Measurements from ENCODE around the gene KRT16. TPM values are rescaled to one million over a fixed set of nuclear protein-coding genes. Genes with fewer than 3 reads are reported as not detected.

The KRT16 gene
- total RNA-seq, 1 experiment from 2014 or later = 0.61 TPM

DNA sequence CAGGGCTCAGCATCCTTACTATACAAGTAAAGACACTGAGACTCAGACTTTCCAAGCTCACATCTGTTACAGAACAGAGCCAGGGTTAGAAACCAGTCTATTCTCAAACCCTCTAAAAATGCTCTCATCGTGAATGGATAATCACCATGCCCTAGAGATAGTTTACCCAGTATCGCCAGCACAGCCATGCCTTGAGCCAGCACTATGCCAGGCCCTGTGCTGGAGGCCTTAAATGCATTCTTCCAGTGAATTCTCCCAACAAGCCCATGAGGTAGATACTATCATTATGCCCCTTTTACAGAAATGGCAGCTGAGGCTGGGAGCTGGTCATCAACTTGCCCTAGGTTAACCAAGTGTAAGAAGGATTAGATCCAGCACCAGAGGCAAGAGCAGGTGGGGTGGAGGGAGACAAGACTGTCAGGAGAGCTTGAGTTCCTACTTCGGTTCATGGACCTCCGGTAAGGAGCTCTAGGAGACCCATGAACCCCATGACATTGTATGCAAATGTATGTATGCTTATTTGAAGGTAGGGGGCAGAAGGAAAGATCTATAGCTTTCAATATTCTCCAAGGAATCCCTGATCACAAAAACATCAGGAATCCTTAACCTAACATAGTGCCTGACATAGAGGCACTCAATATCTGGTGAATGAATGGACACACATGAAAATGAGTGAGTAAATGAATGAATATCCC is 31.1 kb downstream of the KRT16 start:
- no peak overlapping the region for H3K4me3 ChIP-seq (replicated peaks in 1 of 2; ENCODE audit: low read depth in 1 of 2, low read length in 2 of 2)
- BruUV-seq (replicated peaks) = no TSS peak
- DNase-seq (ENCODE audit: low read depth, low spot score) = no peak
- H3K9me3 ChIP-seq (ENCODE audit: control insufficient read depth in 1 of 2, insufficient read depth in 1 of 2, low read depth in 1 of 2, low read length in 2 of 2) = no peaks in the 10 kb centered on the region
- POLR2A ChIA-PET = no interaction called here
- H3K4me1 ChIP-seq (ENCODE audit: control insufficient read depth in 1 of 2, insufficient read depth in 2 of 2, low read length in 2 of 2) = peaks cover 22 to 44% of the 10 kb centered on the region in 2 experiments
- no peak for ATAC-seq
- intact Hi-C loops (cut with micrococcal nuclease) = no loop called here
- CTCF ChIA-PET = interaction anchor here (0.8 to 1.8 kb wide), 4 partner anchors 33 to 81 kb away, joined by 3 to 5 read pairs (median 4); no protein-coding TSS in a partner anchor
- no peak for TF ChIP-seq JUND (IDR thresholded peaks at IDR 0.05)
- no peak overlapping the region for H3K27ac ChIP-seq (ENCODE audit: low read depth, low read length)
- no peaks in the 10 kb centered on the region for H3K9me2 ChIP-seq (ENCODE audit: insufficient read depth)
- peak overlapping the region; percentile 84 for H3K4me2 ChIP-seq (ENCODE audit: low read length)
- no peaks in the 10 kb centered on the region for H4K20me1 ChIP-seq (ENCODE audit: insufficient read depth)
- no peaks in the 10 kb centered on the region for H3K27me3 ChIP-seq (ENCODE audit: insufficient read depth, low read length)
- no peak overlapping the region for H3K9ac ChIP-seq (ENCODE audit: low read length)
- RAD21 ChIA-PET (ENCODE audit: low non-redundant PET in 1 of 2, low total read pairs in 2 of 2, uncharacterized antibody in 2 of 2, unreplicated experiment in 2 of 2) = interaction anchor here in 1 of 2 experiments (0.8 kb wide), 1 partner anchor 67 kb away, joined by 4 read pairs; no protein-coding TSS in a partner anchor
- H3K79me2 ChIP-seq (ENCODE audit: insufficient read depth, low read length) = no peaks in the 10 kb centered on the region
- no peak overlapping the region for H2AFZ ChIP-seq (ENCODE audit: low read depth, low read length, poor library complexity, severe bottlenecking)
- H3K36me3 ChIP-seq (ENCODE audit: control insufficient read depth in 1 of 2, insufficient read depth in 2 of 2, low read length in 2 of 2) = no peaks in the 10 kb centered on the region

DNA sequence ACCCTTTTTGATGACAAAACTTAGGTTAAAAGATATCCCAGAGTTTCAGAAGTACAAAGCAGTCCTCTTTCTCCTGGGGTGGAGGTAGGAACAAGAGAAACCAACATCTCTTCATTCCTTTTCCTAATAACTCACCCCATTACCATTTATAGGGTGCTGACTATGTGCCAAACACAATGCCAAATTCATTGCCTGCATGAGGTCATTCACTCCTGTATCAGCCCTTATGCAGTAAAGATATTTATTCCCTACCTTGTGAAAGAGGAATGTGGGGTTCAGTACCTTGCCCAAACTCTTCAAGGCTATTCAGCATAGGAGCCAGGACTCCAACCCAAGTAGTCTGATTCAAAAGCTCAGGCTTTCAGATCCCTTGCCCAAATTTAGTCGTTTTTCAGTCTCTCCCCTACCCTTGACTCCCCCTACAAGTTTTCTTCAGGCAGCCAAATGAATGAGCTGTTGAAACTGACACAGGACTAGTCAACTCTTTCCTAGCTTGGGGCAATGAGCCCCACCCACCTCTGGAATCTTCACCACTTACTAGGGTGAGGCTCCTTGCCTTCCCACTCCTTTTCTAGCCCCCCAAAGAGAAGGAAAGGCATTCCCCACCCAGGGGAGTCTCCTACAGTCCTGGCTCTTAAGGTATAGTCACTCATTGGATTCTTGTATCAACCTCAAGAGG is 31.7 kb downstream of the KRT16 start:
- H3K9me3 ChIP-seq (ENCODE audit: control insufficient read depth in 1 of 2, insufficient read depth in 1 of 2, low read depth in 1 of 2, low read length in 2 of 2) = no peaks in the 10 kb centered on the region
- H2AFZ ChIP-seq (ENCODE audit: low read depth, low read length, poor library complexity, severe bottlenecking) = no peak overlapping the region
- H3K9ac ChIP-seq (ENCODE audit: low read length) = no peak overlapping the region
- DNase-seq (ENCODE audit: low read depth, low spot score) (no peak), ATAC-seq (no peak)
- H4K20me1 ChIP-seq (ENCODE audit: insufficient read depth) = no peaks in the 10 kb centered on the region
- H3K4me3 ChIP-seq (replicated peaks in 1 of 2; ENCODE audit: low read depth in 1 of 2, low read length in 2 of 2) = no peak overlapping the region
- ChIA-PET POLR2A (no interaction called here), CTCF (interaction anchor here (0.8 to 1.0 kb wide), 3 partner anchors 65 to 82 kb away, joined by 3 to 4 read pairs (median 3); no protein-coding TSS in a partner anchor), RAD21 (ENCODE audit: low non-redundant PET in 1 of 2, low total read pairs in 2 of 2, uncharacterized antibody in 2 of 2, unreplicated experiment in 2 of 2) (interaction anchor here in 1 of 2 experiments (0.8 kb wide), 1 partner anchor 68 kb away, joined by 4 read pairs; no protein-coding TSS in a partner anchor)
- H3K4me2 ChIP-seq (ENCODE audit: low read length) = peak overlapping the region; percentile 84
- no peaks in the 10 kb centered on the region for H3K27me3 ChIP-seq (ENCODE audit: insufficient read depth, low read length)
- intact Hi-C loops (cut with micrococcal nuclease) = no loop called here
- H3K36me3 ChIP-seq (ENCODE audit: control insufficient read depth in 1 of 2, insufficient read depth in 2 of 2, low read length in 2 of 2) = no peaks in the 10 kb centered on the region
- TF ChIP-seq, protein P1, sequence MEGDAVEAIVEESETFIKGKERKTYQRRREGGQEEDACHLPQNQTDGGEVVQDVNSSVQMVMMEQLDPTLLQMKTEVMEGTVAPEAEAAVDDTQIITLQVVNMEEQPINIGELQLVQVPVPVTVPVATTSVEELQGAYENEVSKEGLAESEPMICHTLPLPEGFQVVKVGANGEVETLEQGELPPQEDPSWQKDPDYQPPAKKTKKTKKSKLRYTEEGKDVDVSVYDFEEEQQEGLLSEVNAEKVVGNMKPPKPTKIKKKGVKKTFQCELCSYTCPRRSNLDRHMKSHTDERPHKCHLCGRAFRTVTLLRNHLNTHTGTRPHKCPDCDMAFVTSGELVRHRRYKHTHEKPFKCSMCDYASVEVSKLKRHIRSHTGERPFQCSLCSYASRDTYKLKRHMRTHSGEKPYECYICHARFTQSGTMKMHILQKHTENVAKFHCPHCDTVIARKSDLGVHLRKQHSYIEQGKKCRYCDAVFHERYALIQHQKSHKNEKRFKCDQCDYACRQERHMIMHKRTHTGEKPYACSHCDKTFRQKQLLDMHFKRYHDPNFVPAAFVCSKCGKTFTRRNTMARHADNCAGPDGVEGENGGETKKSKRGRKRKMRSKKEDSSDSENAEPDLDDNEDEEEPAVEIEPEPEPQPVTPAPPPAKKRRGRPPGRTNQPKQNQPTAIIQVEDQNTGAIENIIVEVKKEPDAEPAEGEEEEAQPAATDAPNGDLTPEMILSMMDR (IDR thresholded peaks at IDR 0.05 in 2 of 3, conservative IDR thresholded peaks at IDR 0.05 in 1 of 3; ENCODE audit: borderline replicate concordance in 1 of 3, insufficient read depth in 1 of 3, low read depth in 2 of 3, low read length in 2 of 3) = no peak
- TF ChIP-seq CBX3 (IDR thresholded peaks at IDR 0.05; ENCODE audit: low read depth) (no peak), RAD21 (IDR thresholded peaks at IDR 0.05; ENCODE audit: low read depth) (no peak), POLR2AphosphoS5 (IDR thresholded peaks at IDR 0.05; ENCODE audit: low read depth, low read length) (no peak), POLR2A (IDR thresholded peaks at IDR 0.05; ENCODE audit: borderline replicate concordance, extremely low read depth, insufficient read depth, insufficient read length) (no peak), CEBPB (IDR thresholded peaks at IDR 0.05; ENCODE audit: low read depth) (no peak), FOSL1 (IDR thresholded peaks at IDR 0.05; ENCODE audit: low read depth) (no peak), ZNF274 (IDR thresholded peaks at IDR 0.05; ENCODE audit: low read depth, low read length) (no peak), JUND (IDR thresholded peaks at IDR 0.05) (no peak), SP1 (IDR thresholded peaks at IDR 0.05; ENCODE audit: low read depth) (no peak)
- TF ChIP-seq, protein P2, sequence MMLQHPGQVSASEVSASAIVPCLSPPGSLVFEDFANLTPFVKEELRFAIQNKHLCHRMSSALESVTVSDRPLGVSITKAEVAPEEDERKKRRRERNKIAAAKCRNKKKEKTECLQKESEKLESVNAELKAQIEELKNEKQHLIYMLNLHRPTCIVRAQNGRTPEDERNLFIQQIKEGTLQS (IDR thresholded peaks at IDR 0.05) = no peak
- TF ChIP-seq, protein P3, sequence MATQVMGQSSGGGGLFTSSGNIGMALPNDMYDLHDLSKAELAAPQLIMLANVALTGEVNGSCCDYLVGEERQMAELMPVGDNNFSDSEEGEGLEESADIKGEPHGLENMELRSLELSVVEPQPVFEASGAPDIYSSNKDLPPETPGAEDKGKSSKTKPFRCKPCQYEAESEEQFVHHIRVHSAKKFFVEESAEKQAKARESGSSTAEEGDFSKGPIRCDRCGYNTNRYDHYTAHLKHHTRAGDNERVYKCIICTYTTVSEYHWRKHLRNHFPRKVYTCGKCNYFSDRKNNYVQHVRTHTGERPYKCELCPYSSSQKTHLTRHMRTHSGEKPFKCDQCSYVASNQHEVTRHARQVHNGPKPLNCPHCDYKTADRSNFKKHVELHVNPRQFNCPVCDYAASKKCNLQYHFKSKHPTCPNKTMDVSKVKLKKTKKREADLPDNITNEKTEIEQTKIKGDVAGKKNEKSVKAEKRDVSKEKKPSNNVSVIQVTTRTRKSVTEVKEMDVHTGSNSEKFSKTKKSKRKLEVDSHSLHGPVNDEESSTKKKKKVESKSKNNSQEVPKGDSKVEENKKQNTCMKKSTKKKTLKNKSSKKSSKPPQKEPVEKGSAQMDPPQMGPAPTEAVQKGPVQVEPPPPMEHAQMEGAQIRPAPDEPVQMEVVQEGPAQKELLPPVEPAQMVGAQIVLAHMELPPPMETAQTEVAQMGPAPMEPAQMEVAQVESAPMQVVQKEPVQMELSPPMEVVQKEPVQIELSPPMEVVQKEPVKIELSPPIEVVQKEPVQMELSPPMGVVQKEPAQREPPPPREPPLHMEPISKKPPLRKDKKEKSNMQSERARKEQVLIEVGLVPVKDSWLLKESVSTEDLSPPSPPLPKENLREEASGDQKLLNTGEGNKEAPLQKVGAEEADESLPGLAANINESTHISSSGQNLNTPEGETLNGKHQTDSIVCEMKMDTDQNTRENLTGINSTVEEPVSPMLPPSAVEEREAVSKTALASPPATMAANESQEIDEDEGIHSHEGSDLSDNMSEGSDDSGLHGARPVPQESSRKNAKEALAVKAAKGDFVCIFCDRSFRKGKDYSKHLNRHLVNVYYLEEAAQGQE (IDR thresholded peaks at IDR 0.05; ENCODE audit: low read depth) = no peak
- H3K9me2 ChIP-seq (ENCODE audit: insufficient read depth) = no peaks in the 10 kb centered on the region
- BruUV-seq (replicated peaks) = no TSS peak
- H3K27ac ChIP-seq (ENCODE audit: low read depth, low read length) = no peak overlapping the region
- H3K79me2 ChIP-seq (ENCODE audit: insufficient read depth, low read length) = no peaks in the 10 kb centered on the region
- H3K4me1 ChIP-seq (ENCODE audit: control insufficient read depth in 1 of 2, insufficient read depth in 2 of 2, low read length in 2 of 2) = peaks cover 22 to 49% of the 10 kb centered on the region in 2 experiments
